GM12878 (cell line): Measurements from ENCODE around the gene RGS11.

Experiments used
- EZH2 ChIP-seq: IDR thresholded peaks from 2 replicates; pipeline ENCODE4 v1.6.1; 2012; ENCODE audit warnings: low read depth, mild to moderate bottlenecking, control low read depth, inconsistent platforms, low read length, borderline replicate concordance; ENCODE audit not compliant: control insufficient read depth
- FOXM1 ChIP-seq: IDR thresholded peaks from 2 replicates; pipeline ENCODE4 v1.6.1; 2012; ENCODE audit warnings: low read depth, mild to moderate bottlenecking, inconsistent platforms, low read length, moderate library complexity
- KDM1A ChIP-seq: fragments of 200-600 bp; sonication (generic); IDR thresholded peaks from 2 replicates; pipeline ENCODE4 v1.6.1; 2016; ENCODE audit warnings: borderline replicate concordance
- MTA3 ChIP-seq: IDR thresholded peaks from 2 replicates; pipeline ENCODE4 v1.6.1; 2012; ENCODE audit warnings: low read length, inconsistent platforms, borderline replicate concordance
- NFYB ChIP-seq: IDR thresholded peaks from 2 replicates; pipeline ENCODE4 v1.6.1; 2011; ENCODE audit warnings: low read depth, mild to moderate bottlenecking, low read length, improper control_type of control experiment, moderate library complexity; ENCODE audit not compliant: insufficient read depth
- POLR2AphosphoS5 ChIP-seq: IDR thresholded peaks from 2 replicates; pipeline ENCODE4 v1.6.1; 2011; ENCODE audit warnings: mild to moderate bottlenecking, low read length, inconsistent platforms
- RFX5 ChIP-seq: IDR thresholded peaks from 2 replicates; pipeline ENCODE4 v1.6.1; 2011; ENCODE audit warnings: low read depth, low read length, improper control_type of control experiment
- TAF1 ChIP-seq: IDR thresholded peaks from 2 replicates; pipeline ENCODE4 v1.6.1; 2011; ENCODE audit warnings: mild to moderate bottlenecking, low read depth, low read length, borderline replicate concordance
- TCF12 ChIP-seq: IDR thresholded peaks from 2 replicates; pipeline ENCODE4 v1.6.1; 2011; ENCODE audit warnings: low read depth, mild to moderate bottlenecking, low read length
- ZNF384 ChIP-seq: IDR thresholded peaks from 2 replicates; pipeline ENCODE4 v1.6.1; 2012; ENCODE audit warnings: low read depth, mild to moderate bottlenecking, low read length, improper control_type of control experiment, borderline replicate concordance

DNA sequence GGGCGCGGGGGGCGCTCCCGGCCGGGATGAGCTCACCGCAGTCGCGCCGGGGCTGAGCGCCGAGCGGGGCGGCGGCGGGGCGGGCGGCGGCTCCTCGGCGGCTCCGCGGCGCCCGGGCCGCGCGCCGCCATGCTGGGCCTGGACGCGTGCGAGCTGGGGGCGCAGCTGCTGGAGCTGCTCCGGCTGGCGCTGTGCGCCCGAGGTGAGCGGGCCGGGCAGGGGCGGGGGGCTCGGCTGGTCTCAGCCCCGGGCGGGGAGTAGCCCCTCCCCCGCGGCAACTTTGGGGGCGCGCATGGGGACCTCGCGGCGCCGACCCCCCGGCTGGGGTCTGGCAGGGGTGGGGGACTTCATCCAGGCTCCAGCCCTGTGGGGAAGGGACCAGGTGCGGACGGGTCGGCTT lies 4.8 kb upstream of the RGS11 start, which contains the start of gene ARHGDIG:
- no peak for TF ChIP-seq RFX5
- no peak for TF ChIP-seq POLR2AphosphoS5
- no peak for TF ChIP-seq MTA3
- TF ChIP-seq TAF1, result no peak
- no peak for TF ChIP-seq KDM1A
- TF ChIP-seq FOXM1, result no peak
- TF ChIP-seq NFYB, result no peak
- TF ChIP-seq TCF12, result no peak
- TF ChIP-seq EZH2, result no peak
- TF ChIP-seq ZNF384, result no peak
